Measurements from ENCODE around the gene SHISA5.

The SHISA5 gene

DNA sequence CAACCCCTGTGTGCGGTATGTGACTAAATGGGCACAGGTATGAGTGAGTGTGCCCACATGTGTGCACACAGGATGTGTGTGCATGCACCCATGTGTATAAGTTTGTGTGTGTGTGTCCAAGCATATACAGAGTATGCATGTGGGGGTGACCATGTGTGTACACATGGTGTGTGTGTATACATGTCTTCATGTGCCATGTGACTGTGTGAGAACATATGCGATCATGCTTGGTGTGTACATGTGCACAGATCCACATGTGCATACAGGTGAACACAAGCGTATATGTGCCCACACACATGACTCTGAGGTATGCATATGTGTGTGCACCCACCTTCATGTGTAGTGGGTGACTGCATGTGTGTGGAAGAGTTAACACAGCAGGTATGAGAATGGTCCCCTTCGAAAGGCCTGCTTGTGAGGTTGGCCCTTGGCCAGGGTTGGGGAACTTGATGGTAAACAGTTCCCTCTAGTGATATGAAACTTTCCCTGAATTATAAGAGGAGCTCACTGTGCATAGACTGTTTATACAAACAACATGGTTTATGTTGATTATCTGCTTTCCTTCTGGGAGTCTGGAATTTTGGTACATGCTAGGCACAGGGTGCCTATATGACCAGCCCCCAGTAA lies 42.3 kb upstream of the SHISA5 start:
- no peak for ATAC-seq
- TF ChIP-seq SNAI2 (CRISPR knock-in tag; IDR thresholded peaks at IDR 0.05): no peak
- no peak for TF ChIP-seq TOX (CRISPR knock-in tag; IDR thresholded peaks at IDR 0.05; ENCODE audit: borderline replicate concordance)
- TF ChIP-seq, protein P1, sequence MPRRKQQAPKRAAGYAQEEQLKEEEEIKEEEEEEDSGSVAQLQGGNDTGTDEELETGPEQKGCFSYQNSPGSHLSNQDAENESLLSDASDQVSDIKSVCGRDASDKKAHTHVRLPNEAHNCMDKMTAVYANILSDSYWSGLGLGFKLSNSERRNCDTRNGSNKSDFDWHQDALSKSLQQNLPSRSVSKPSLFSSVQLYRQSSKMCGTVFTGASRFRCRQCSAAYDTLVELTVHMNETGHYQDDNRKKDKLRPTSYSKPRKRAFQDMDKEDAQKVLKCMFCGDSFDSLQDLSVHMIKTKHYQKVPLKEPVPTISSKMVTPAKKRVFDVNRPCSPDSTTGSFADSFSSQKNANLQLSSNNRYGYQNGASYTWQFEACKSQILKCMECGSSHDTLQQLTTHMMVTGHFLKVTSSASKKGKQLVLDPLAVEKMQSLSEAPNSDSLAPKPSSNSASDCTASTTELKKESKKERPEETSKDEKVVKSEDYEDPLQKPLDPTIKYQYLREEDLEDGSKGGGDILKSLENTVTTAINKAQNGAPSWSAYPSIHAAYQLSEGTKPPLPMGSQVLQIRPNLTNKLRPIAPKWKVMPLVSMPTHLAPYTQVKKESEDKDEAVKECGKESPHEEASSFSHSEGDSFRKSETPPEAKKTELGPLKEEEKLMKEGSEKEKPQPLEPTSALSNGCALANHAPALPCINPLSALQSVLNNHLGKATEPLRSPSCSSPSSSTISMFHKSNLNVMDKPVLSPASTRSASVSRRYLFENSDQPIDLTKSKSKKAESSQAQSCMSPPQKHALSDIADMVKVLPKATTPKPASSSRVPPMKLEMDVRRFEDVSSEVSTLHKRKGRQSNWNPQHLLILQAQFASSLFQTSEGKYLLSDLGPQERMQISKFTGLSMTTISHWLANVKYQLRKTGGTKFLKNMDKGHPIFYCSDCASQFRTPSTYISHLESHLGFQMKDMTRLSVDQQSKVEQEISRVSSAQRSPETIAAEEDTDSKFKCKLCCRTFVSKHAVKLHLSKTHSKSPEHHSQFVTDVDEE (CRISPR knock-in tag; IDR thresholded peaks at IDR 0.05): no peak
- no peak for TF ChIP-seq ESRRG (CRISPR knock-in tag; IDR thresholded peaks at IDR 0.05)
- TF ChIP-seq CSDC2 (CRISPR knock-in tag; IDR thresholded peaks at IDR 0.05): no peak
- no peak for TF ChIP-seq GLIS3 (CRISPR knock-in tag; IDR thresholded peaks at IDR 0.05)
- TF ChIP-seq, protein P2, sequence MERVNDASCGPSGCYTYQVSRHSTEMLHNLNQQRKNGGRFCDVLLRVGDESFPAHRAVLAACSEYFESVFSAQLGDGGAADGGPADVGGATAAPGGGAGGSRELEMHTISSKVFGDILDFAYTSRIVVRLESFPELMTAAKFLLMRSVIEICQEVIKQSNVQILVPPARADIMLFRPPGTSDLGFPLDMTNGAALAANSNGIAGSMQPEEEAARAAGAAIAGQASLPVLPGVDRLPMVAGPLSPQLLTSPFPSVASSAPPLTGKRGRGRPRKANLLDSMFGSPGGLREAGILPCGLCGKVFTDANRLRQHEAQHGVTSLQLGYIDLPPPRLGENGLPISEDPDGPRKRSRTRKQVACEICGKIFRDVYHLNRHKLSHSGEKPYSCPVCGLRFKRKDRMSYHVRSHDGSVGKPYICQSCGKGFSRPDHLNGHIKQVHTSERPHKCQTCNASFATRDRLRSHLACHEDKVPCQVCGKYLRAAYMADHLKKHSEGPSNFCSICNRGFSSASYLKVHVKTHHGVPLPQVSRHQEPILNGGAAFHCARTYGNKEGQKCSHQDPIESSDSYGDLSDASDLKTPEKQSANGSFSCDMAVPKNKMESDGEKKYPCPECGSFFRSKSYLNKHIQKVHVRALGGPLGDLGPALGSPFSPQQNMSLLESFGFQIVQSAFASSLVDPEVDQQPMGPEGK (CRISPR knock-in tag; IDR thresholded peaks at IDR 0.05; ENCODE audit: borderline replicate concordance): no peak
- no peak for TF ChIP-seq ISL1 (CRISPR knock-in tag; IDR thresholded peaks at IDR 0.05)
- no peak for TF ChIP-seq TCF4 (CRISPR knock-in tag; IDR thresholded peaks at IDR 0.05; ENCODE audit: borderline replicate concordance)
- TF ChIP-seq ZC3H10 (CRISPR knock-in tag; IDR thresholded peaks at IDR 0.05): no peak
- no peak for TF ChIP-seq POU6F1 (CRISPR knock-in tag; IDR thresholded peaks at IDR 0.05; ENCODE audit: borderline replicate concordance, low read depth)
- TF ChIP-seq ZFP30 (CRISPR knock-in tag; IDR thresholded peaks at IDR 0.05): no peak

- TF ChIP-seq ZNF8 (CRISPR knock-in tag; IDR thresholded peaks at IDR 0.05) (no peak), ZFP3 (CRISPR knock-in tag; IDR thresholded peaks at IDR 0.05) (no peak), CREB5 (CRISPR knock-in tag; IDR thresholded peaks at IDR 0.05; ENCODE audit: low read depth) (no peak), ISL1 (CRISPR knock-in tag; IDR thresholded peaks at IDR 0.05) (no peak), POU6F1 (CRISPR knock-in tag; IDR thresholded peaks at IDR 0.05; ENCODE audit: borderline replicate concordance, low read depth) (no peak), GLIS3 (CRISPR knock-in tag; IDR thresholded peaks at IDR 0.05) (no peak), ESRRG (CRISPR knock-in tag; IDR thresholded peaks at IDR 0.05) (no peak), TCF4 (CRISPR knock-in tag; IDR thresholded peaks at IDR 0.05; ENCODE audit: borderline replicate concordance) (no peak), CSDC2 (CRISPR knock-in tag; IDR thresholded peaks at IDR 0.05) (no peak), RARB (CRISPR knock-in tag; IDR thresholded peaks at IDR 0.05) (no peak), OSR1 (CRISPR knock-in tag; IDR thresholded peaks at IDR 0.05) (no peak), TOX (CRISPR knock-in tag; IDR thresholded peaks at IDR 0.05; ENCODE audit: borderline replicate concordance) (no peak), ZNF565 (CRISPR knock-in tag; conservative IDR thresholded peaks at IDR 0.05; ENCODE audit: low read depth) (no peak), ZNF70 (CRISPR knock-in tag; IDR thresholded peaks at IDR 0.05) (no peak), BACH2 (CRISPR knock-in tag; IDR thresholded peaks at IDR 0.05; ENCODE audit: borderline replicate concordance) (no peak)
- TF ChIP-seq, protein P2 (CRISPR knock-in tag; IDR thresholded peaks at IDR 0.05; ENCODE audit: borderline replicate concordance): no peak
- TF ChIP-seq, protein P1 (CRISPR knock-in tag; IDR thresholded peaks at IDR 0.05): no peak
- TF ChIP-seq, protein P3, sequence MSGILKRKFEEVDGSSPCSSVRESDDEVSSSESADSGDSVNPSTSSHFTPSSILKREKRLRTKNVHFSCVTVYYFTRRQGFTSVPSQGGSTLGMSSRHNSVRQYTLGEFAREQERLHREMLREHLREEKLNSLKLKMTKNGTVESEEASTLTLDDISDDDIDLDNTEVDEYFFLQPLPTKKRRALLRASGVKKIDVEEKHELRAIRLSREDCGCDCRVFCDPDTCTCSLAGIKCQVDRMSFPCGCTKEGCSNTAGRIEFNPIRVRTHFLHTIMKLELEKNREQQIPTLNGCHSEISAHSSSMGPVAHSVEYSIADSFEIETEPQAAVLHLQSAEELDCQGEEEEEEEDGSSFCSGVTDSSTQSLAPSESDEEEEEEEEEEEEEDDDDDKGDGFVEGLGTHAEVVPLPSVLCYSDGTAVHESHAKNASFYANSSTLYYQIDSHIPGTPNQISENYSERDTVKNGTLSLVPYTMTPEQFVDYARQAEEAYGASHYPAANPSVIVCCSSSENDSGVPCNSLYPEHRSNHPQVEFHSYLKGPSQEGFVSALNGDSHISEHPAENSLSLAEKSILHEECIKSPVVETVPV (CRISPR knock-in tag; IDR thresholded peaks at IDR 0.05): no peak
- ATAC-seq: no peak
These were observed 40.2 kb upstream of the SHISA5 start for GRCh38 chr3:48544141-48544540.

Data from SK-N-SH treated with all-trans-retinoic acid at 6 μM for 48 hours (cell line).